SU-DHL-6 (cell line): ENCODE data around the gene TRAK2.

Experiments used
- EZH2phosphoT487 ChIP-seq: fragments of 200-600 bp; sonication (generic), shearing (Covaris generic); conservative IDR thresholded peaks from 2 replicates; pipeline ENCODE4 v1.6.1; 2018; ENCODE audit warnings: mild to moderate bottlenecking, antibody characterized with exemption, low read length, moderate library complexity, mixed read lengths
- TF ChIP-seq, protein P1 (sequence below): fragments of 200-600 bp; sonication (generic); IDR thresholded peaks from one replicate; pipeline ENCODE4 v1.5.1; 2017; ENCODE audit warnings: antibody characterized with exemption, mild to moderate bottlenecking, low read length, moderate library complexity; ENCODE audit not compliant: insufficient read depth, poor library complexity, severe bottlenecking

DNA sequence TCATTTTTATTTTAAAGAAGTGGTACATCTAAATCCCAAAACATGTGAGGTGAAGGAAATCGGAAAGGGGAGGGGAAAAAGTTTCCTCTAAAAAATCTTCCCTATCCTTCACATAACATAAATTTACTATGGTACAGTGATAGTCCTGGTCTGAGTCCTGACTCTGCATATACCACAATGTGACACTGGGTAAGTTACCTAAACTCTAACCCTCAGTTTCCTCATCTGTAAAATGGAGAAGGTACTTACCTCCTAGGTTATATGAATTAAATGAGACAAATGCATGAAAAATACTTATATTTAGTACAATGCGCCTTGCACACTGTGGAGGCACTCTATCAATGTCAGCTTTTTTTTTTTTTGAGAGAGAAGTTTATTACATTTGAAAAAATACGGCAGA, 42.3 kb downstream of the TRAK2 start:
- TF ChIP-seq, protein P1, sequence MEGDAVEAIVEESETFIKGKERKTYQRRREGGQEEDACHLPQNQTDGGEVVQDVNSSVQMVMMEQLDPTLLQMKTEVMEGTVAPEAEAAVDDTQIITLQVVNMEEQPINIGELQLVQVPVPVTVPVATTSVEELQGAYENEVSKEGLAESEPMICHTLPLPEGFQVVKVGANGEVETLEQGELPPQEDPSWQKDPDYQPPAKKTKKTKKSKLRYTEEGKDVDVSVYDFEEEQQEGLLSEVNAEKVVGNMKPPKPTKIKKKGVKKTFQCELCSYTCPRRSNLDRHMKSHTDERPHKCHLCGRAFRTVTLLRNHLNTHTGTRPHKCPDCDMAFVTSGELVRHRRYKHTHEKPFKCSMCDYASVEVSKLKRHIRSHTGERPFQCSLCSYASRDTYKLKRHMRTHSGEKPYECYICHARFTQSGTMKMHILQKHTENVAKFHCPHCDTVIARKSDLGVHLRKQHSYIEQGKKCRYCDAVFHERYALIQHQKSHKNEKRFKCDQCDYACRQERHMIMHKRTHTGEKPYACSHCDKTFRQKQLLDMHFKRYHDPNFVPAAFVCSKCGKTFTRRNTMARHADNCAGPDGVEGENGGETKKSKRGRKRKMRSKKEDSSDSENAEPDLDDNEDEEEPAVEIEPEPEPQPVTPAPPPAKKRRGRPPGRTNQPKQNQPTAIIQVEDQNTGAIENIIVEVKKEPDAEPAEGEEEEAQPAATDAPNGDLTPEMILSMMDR = no peak
- TF ChIP-seq EZH2phosphoT487 = no peak
